Measurements from ENCODE around the gene TFAP2C. TPM values are rescaled to one million over a fixed set of nuclear protein-coding genes. Genes with fewer than 3 reads are reported as not detected.
"Not testable (repeated sequence)": the region's sequence is repeated elsewhere in the genome, so short reads cannot be mapped to it uniquely, and the experiment has no call there.

TFAP2C gene
- total and polyA plus RNA-seq, 2 donors: 0.42 to 2.1 TPM

DNA sequence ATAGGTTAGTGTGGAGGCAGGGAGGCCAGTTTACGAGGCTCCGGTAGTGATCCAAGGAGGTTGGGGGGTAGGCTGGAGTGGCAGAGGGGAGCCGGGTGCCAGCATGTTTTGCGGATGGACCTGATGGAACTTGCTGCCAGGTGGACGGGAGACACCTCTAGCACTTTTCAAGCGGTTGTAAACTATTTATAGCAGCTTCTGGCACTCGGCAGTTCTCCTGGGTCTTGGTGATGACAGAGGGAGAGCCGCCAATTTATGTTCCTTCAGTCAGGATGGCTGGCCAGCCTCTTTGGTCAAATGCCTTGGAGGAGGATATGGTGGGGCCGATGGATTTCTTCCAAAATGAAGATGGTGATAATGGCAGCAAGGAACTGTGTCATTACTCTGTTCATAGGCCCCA is 28.8 kb downstream of the TFAP2C start:
- Histone ChIP-seq H3K9me3 (ENCODE audit: control insufficient read depth in 2 of 2, insufficient read depth in 1 of 2, low read length in 1 of 2) (no peaks in the 10 kb centered on the region), H3K4me3 (ENCODE audit: low read length in 2 of 2) (no peak overlapping the region), H3K27me3 (ENCODE audit: control insufficient read depth in 2 of 2, insufficient read depth in 1 of 2, low read length in 1 of 2) (no peaks in the 10 kb centered on the region), H3K27ac (ENCODE audit: low read depth in 1 of 2, low read length in 1 of 2) (no peak overlapping the region), H3K4me1 (ENCODE audit: control insufficient read depth in 2 of 2, insufficient read depth in 2 of 2, low read length in 2 of 2) (no peaks in the 10 kb centered on the region), H3K36me3 (ENCODE audit: control insufficient read depth in 2 of 2, insufficient read depth in 2 of 2, low read length in 1 of 2) (no peaks in the 10 kb centered on the region)
- WGBS: 87% methylated on average over 9 of the region's 9 CpGs
- DNase-seq (ENCODE audit: low read depth in 6 of 9, low spot score in 9 of 9): no peak

DNA sequence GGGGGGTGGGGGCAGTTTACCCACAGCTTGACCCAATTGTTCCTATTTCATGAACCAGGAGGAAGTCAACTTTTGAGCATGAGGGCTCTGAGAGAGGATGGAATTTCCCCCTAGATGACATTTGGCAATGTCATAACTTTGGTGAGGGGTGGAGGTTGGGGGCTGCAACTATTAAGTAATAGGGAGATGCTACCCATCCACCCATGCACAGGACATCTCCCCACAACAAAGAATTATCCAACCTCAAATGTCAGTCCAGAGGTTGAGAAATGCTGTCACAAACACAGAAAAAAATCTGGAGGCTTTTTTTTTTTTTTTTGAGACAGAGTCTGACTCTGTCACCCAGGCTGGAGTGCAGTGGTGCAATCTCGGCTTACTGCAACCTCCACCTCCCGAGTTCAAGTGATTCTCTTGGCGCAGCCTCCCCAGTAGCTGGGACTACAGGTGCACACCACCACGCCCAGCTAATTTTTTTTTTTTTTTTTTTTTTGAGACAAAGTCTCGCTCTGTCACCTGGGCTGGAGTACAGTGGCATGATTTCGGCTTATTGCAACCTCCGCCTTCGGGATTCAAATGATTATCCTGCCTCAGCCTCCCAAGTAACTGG is 29.3 kb downstream of the TFAP2C start:
- 97% methylated on average over 8 of the region's 8 CpGs for WGBS

DNA sequence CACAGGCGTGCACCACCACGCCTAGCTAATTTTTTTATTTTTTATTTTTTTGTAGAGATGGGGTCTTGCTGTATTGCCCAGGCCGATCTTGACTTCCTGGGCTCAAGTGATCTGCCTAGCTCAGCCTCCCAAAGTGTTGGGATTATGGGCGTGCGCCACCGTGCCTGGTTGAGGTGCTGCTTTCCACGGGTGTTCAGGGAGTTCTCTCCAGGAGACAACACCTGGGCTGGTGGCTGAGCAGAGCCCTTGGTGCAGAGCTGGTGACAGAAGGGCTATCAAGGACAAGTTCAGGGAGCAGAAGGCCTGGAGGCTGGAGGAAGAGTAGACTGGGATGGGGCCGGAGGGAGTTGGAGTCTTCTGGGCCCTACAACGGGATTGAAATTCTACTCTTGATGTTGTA is 34.6 kb downstream of the TFAP2C start:
- no peaks in the 10 kb centered on the region for H3K9me3 ChIP-seq (ENCODE audit: control insufficient read depth in 2 of 2, insufficient read depth in 1 of 2, low read length in 1 of 2)
- WGBS: 95% methylated on average over 9 of the region's 9 CpGs
- H3K27me3 ChIP-seq (ENCODE audit: control insufficient read depth in 2 of 2, insufficient read depth in 1 of 2, low read length in 1 of 2): no peaks in the 10 kb centered on the region
- no peak overlapping the region for H3K27ac ChIP-seq (ENCODE audit: low read depth in 1 of 2, low read length in 1 of 2)
- H3K4me1 ChIP-seq (ENCODE audit: control insufficient read depth in 2 of 2, insufficient read depth in 2 of 2, low read length in 2 of 2): no peaks in the 10 kb centered on the region
- DNase-seq (ENCODE audit: low read depth in 6 of 9, low spot score in 9 of 9): no peak
- H3K36me3 ChIP-seq (ENCODE audit: control insufficient read depth in 2 of 2, insufficient read depth in 2 of 2, low read length in 1 of 2): no peaks in the 10 kb centered on the region
- no peak overlapping the region for H3K4me3 ChIP-seq (ENCODE audit: low read length in 2 of 2)

More for the DNA sequence above, 29.3 kb downstream of the TFAP2C start:
- not testable (repeated sequence) for H3K27me3 ChIP-seq (ENCODE audit: control insufficient read depth in 2 of 2, insufficient read depth in 1 of 2, low read length in 1 of 2); DNase-seq (ENCODE audit: low read depth in 6 of 9, low spot score in 9 of 9); H3K9me3 ChIP-seq (ENCODE audit: control insufficient read depth in 2 of 2, insufficient read depth in 1 of 2, low read length in 1 of 2); H3K4me3 ChIP-seq (ENCODE audit: low read length in 2 of 2); H3K27ac ChIP-seq (ENCODE audit: low read depth in 1 of 2, low read length in 1 of 2); H3K4me1 ChIP-seq (ENCODE audit: control insufficient read depth in 2 of 2, insufficient read depth in 2 of 2, low read length in 2 of 2); H3K36me3 ChIP-seq (ENCODE audit: control insufficient read depth in 2 of 2, insufficient read depth in 2 of 2, low read length in 1 of 2)

DNA sequence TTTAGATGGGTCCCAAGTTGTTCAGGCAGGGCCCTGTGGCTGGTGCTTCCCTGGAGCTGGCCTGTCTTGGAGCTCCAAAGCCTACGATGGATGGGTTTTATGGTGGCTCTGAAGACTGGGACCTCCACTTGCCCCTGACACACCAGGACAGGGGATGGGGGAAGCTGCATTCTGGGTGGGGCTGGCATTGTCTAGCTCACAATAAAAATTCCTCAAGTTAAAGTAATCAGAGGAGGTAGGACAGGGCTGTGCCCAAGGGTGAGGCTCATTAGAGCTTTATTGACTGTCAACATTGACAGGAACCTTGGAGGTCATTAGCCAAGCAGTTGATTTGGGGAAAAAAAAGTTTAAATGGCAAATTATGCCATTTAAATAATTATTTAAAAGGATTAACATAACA is 35.7 kb downstream of the TFAP2C start:
- Histone ChIP-seq H3K27me3 (ENCODE audit: control insufficient read depth in 2 of 2, insufficient read depth in 1 of 2, low read length in 1 of 2) (no peaks in the 10 kb centered on the region), H3K36me3 (ENCODE audit: control insufficient read depth in 2 of 2, insufficient read depth in 2 of 2, low read length in 1 of 2) (no peaks in the 10 kb centered on the region), H3K27ac (ENCODE audit: low read depth in 1 of 2, low read length in 1 of 2) (no peak overlapping the region), H3K4me1 (ENCODE audit: control insufficient read depth in 2 of 2, insufficient read depth in 2 of 2, low read length in 2 of 2) (no peaks in the 10 kb centered on the region), H3K4me3 (ENCODE audit: low read length in 2 of 2) (no peak overlapping the region), H3K9me3 (ENCODE audit: control insufficient read depth in 2 of 2, insufficient read depth in 1 of 2, low read length in 1 of 2) (no peaks in the 10 kb centered on the region)
- DNase-seq (ENCODE audit: low read depth in 6 of 9, low spot score in 9 of 9): no peak
- 77% methylated on average over 1 of the region's 1 CpG for WGBS

DNA sequence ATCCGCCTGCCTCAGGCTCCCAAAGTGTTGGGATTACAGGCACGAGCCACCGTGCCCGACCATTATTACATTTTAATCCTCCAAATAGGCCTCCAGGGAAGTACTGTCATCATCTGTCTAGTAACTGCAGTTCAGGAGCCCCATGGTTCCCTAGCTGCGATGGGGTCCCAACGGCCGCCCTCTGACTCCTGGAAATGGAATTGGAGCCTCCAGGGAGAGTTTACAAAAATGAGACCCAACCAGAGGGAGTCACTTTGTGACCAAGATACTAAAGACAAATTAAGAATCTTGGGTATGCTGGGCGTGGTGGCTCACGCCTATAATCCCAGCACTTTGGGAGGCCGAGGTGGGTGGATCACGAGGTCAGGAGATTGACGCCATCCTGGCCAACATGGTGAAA is 36.7 kb downstream of the TFAP2C start:
- Histone ChIP-seq H3K27me3 (ENCODE audit: control insufficient read depth in 2 of 2, insufficient read depth in 1 of 2, low read length in 1 of 2) (no peaks in the 10 kb centered on the region), H3K4me3 (ENCODE audit: low read length in 2 of 2) (no peak overlapping the region), H3K4me1 (ENCODE audit: control insufficient read depth in 2 of 2, insufficient read depth in 2 of 2, low read length in 2 of 2) (no peaks in the 10 kb centered on the region), H3K36me3 (ENCODE audit: control insufficient read depth in 2 of 2, insufficient read depth in 2 of 2, low read length in 1 of 2) (no peaks in the 10 kb centered on the region), H3K9me3 (ENCODE audit: control insufficient read depth in 2 of 2, insufficient read depth in 1 of 2, low read length in 1 of 2) (no peaks in the 10 kb centered on the region), H3K27ac (ENCODE audit: low read depth in 1 of 2, low read length in 1 of 2) (no peak overlapping the region)
- WGBS: 90% methylated on average over 12 of the region's 12 CpGs
- DNase-seq (ENCODE audit: low read depth in 6 of 9, low spot score in 9 of 9): no peak

DNA sequence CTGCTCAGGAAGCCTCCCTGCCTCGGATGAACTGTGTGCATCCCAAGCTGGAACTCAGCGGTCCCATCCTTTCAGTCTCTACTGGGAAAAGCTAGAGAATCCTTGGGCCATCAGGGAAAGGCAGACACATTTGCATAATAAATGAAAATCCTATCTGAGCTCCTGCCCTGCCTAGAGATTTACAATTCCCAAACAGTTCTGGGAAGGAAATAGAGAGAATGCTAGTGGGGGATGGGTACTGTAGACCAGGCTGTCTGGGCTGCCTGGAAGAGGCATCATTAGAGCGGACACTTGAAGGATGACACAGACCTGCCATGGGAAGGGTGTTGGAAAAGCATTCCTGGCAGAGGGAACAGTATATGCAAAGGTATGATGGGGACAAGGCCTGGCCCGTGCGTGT is 44.3 kb downstream of the TFAP2C start:
- Histone ChIP-seq H3K27me3 (ENCODE audit: control insufficient read depth in 2 of 2, insufficient read depth in 1 of 2, low read length in 1 of 2) (no peaks in the 10 kb centered on the region), H3K9me3 (ENCODE audit: control insufficient read depth in 2 of 2, insufficient read depth in 1 of 2, low read length in 1 of 2) (no peaks in the 10 kb centered on the region), H3K27ac (ENCODE audit: low read depth in 1 of 2, low read length in 1 of 2) (no peak overlapping the region), H3K4me3 (ENCODE audit: low read length in 2 of 2) (no peak overlapping the region), H3K4me1 (ENCODE audit: control insufficient read depth in 2 of 2, insufficient read depth in 2 of 2, low read length in 2 of 2) (no peaks in the 10 kb centered on the region), H3K36me3 (ENCODE audit: control insufficient read depth in 2 of 2, insufficient read depth in 2 of 2, low read length in 1 of 2) (no peaks in the 10 kb centered on the region)
- DNase-seq (ENCODE audit: low read depth in 6 of 9, low spot score in 9 of 9): no peak
- WGBS: 82% methylated on average over 5 of the region's 5 CpGs

DNA sequence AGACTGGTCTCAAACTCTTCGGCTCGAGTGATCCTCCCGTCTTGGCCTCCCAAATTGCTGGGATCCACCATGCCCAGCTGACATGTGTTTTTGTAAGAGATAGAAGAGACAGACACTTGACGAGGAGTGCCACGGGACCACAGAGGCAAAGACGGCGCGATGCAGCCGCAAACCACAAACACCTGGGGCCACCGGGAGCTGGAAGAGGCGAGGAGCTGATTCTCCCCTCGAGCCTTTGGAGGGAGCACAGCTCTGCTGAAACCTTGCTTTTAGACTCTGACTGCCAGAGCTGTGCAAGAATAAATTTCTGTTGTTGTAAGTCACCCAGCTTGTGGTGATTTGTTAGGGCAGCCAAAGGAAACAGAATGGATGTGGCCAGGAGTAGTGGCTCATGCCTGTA is 46.9 kb downstream of the TFAP2C start:
- WGBS: 62% methylated on average over 12 of the region's 12 CpGs
- no peaks in the 10 kb centered on the region for H3K4me1 ChIP-seq (ENCODE audit: control insufficient read depth in 2 of 2, insufficient read depth in 2 of 2, low read length in 2 of 2)
- no peak overlapping the region for H3K4me3 ChIP-seq (ENCODE audit: low read length in 2 of 2)
- peak in 3 of 9 donors; percentile 11 to 33 (median 21) for DNase-seq (ENCODE audit: low read depth in 6 of 9, low spot score in 9 of 9)
- H3K9me3 ChIP-seq (ENCODE audit: control insufficient read depth in 2 of 2, insufficient read depth in 1 of 2, low read length in 1 of 2): no peaks in the 10 kb centered on the region
- no peaks in the 10 kb centered on the region for H3K36me3 ChIP-seq (ENCODE audit: control insufficient read depth in 2 of 2, insufficient read depth in 2 of 2, low read length in 1 of 2)
- H3K27me3 ChIP-seq (ENCODE audit: control insufficient read depth in 2 of 2, insufficient read depth in 1 of 2, low read length in 1 of 2): no peaks in the 10 kb centered on the region
- H3K27ac ChIP-seq (ENCODE audit: low read depth in 1 of 2, low read length in 1 of 2): no peak overlapping the region

DNA sequence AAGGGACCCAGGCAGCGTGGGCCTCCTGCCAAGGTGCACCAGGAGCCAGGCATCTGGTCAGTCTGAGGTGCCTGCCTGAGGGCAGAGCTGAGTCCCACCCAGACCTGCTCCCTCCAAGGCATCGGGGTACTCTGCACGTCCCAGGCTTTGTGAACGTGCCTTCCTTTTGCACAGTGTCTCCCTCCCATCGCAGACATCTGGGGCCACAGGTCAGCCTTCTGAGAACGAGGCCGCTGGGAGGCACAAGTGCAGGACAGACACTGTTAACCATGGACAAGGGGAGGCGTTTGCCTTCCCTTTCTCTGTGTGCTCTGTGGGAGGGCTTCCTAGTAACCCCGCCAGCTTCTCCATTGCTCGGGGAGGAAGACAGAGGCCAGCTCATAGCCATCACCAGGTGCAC is 47.6 kb downstream of the TFAP2C start:
- H3K9me3 ChIP-seq (ENCODE audit: control insufficient read depth in 2 of 2, insufficient read depth in 1 of 2, low read length in 1 of 2): no peaks in the 10 kb centered on the region
- H3K4me1 ChIP-seq (ENCODE audit: control insufficient read depth in 2 of 2, insufficient read depth in 2 of 2, low read length in 2 of 2): no peaks in the 10 kb centered on the region
- WGBS: 77% methylated on average over 10 of the region's 10 CpGs
- H3K4me3 ChIP-seq (ENCODE audit: low read length in 2 of 2): no peak overlapping the region
- H3K27me3 ChIP-seq (ENCODE audit: control insufficient read depth in 2 of 2, insufficient read depth in 1 of 2, low read length in 1 of 2): no peaks in the 10 kb centered on the region
- H3K36me3 ChIP-seq (ENCODE audit: control insufficient read depth in 2 of 2, insufficient read depth in 2 of 2, low read length in 1 of 2): no peaks in the 10 kb centered on the region
- no peak for DNase-seq (ENCODE audit: low read depth in 6 of 9, low spot score in 9 of 9)
- no peak overlapping the region for H3K27ac ChIP-seq (ENCODE audit: low read depth in 1 of 2, low read length in 1 of 2)

DNA sequence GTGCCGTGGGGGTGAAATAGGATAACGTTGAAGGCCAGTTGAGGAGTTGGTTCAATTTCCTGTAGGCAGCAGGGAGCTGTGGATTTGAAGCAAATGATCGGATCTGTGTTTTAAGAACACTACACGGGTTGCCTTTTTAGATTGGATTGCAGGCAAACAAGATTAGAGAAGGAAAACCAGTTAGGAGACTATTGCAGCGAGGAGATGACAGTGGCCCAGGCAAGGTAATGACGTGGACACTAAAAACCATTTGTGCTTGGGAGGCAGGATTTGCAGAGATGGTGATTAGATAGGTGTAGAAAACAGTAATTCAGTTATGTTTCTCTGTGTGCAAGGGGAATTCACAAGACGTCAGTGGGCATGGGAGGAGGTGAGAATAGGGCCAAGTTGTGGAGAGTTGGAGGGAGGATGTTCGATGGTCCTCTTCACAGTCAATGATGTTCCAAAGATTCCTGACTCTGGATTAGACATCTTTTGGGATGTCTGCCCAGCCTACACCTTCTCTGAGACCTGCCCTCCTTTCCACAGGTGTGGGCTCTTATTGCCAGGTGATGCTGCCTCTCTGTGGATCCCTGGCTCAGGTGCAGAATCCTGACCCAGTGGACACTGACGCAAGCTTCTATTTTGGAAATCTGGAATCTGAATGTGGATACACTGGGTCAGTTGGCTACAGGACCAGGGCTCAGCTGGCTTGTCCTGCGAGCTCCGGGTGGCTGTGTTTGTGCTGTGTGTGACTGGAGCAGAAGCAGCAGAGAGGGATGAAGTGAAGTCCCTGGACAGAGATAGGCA is 54.2 kb downstream of the TFAP2C start:
- no peak overlapping the region for H3K4me3 ChIP-seq (ENCODE audit: low read length in 2 of 2)
- H3K4me1 ChIP-seq (ENCODE audit: control insufficient read depth in 2 of 2, insufficient read depth in 2 of 2, low read length in 2 of 2): no peaks in the 10 kb centered on the region
- H3K27ac ChIP-seq (ENCODE audit: low read depth in 1 of 2, low read length in 1 of 2): no peak overlapping the region
- no peaks in the 10 kb centered on the region for H3K27me3 ChIP-seq (ENCODE audit: control insufficient read depth in 2 of 2, insufficient read depth in 1 of 2, low read length in 1 of 2)
- H3K36me3 ChIP-seq (ENCODE audit: control insufficient read depth in 2 of 2, insufficient read depth in 2 of 2, low read length in 1 of 2): no peaks in the 10 kb centered on the region
- WGBS: 76% methylated on average over 11 of the region's 11 CpGs
- DNase-seq (ENCODE audit: low read depth in 6 of 9, low spot score in 9 of 9): no peak
- no peaks in the 10 kb centered on the region for H3K9me3 ChIP-seq (ENCODE audit: control insufficient read depth in 2 of 2, insufficient read depth in 1 of 2, low read length in 1 of 2)
